ENCODE data around the gene UST. TPM values are rescaled to one million over a fixed set of nuclear protein-coding genes. Genes with fewer than 3 reads are reported as not detected.

The UST gene
- total RNA-seq, 2 experiments from 2014 or later: 1.4 to 4.1 TPM

GRCh38 chr6:148866657-148867268, 119.9 kb downstream of the UST start:
- intact Hi-C loops (cut with micrococcal nuclease; ENCODE audit: unreplicated experiment): no loop called here
- no peak overlapping the region for H3K4me3 ChIP-seq (ENCODE audit: low read depth, low read length, poor library complexity, severe bottlenecking)
- no peak overlapping the region for H3K4me2 ChIP-seq (ENCODE audit: low read length)
- H3K79me2 ChIP-seq (ENCODE audit: insufficient read depth, low read depth, low read length): no peaks in the 10 kb centered on the region
- no peaks in the 10 kb centered on the region for H3K36me3 ChIP-seq (ENCODE audit: insufficient read depth, low read length)
- H4K20me1 ChIP-seq (ENCODE audit: insufficient read depth, low read length): no peaks in the 10 kb centered on the region
- POLR2A ChIA-PET: interaction anchor here (0.7 kb wide), 2 partner anchors 34 to 73 kb away, joined by 3 read pairs; no protein-coding TSS in a partner anchor
- CTCF ChIA-PET (ENCODE audit: unreplicated experiment): no interaction called here
- no peaks in the 10 kb centered on the region for H3K9me3 ChIP-seq (ENCODE audit: low read length)
- TF ChIP-seq EZH2phosphoT487 (IDR thresholded peaks at IDR 0.05; ENCODE audit: borderline replicate concordance, low read depth, low read length) (no peak), CTCF (conservative IDR thresholded peaks at IDR 0.05; ENCODE audit: low read length) (no peak)
- H3K27ac ChIP-seq (ENCODE audit: low read depth, low read length, poor library complexity, severe bottlenecking): no peak overlapping the region
- H3K9me2 ChIP-seq (ENCODE audit: insufficient read depth, low read length): no peaks in the 10 kb centered on the region
- BruUV-seq (replicated peaks): no TSS peak
- DNase-seq (ENCODE audit: low spot score): peak; percentile 4
- peaks cover 5% of the 10 kb centered on the region for H3K4me1 ChIP-seq (ENCODE audit: insufficient read depth, low read length, poor library complexity, severe bottlenecking)
- no peak overlapping the region for H2AFZ ChIP-seq (ENCODE audit: low read length)

GRCh38 chr6:148867862-148868261, 121.0 kb downstream of the UST start:
- Histone ChIP-seq H3K4me2 (ENCODE audit: low read length) (no peak overlapping the region), H3K4me1 (ENCODE audit: insufficient read depth, low read length, poor library complexity, severe bottlenecking) (peaks cover 5% of the 10 kb centered on the region), H2AFZ (ENCODE audit: low read length) (no peak overlapping the region), H3K36me3 (ENCODE audit: insufficient read depth, low read length) (no peaks in the 10 kb centered on the region), H3K27ac (ENCODE audit: low read depth, low read length, poor library complexity, severe bottlenecking) (no peak overlapping the region), H3K79me2 (ENCODE audit: insufficient read depth, low read depth, low read length) (no peaks in the 10 kb centered on the region), H4K20me1 (ENCODE audit: insufficient read depth, low read length) (no peaks in the 10 kb centered on the region), H3K9me3 (ENCODE audit: low read length) (no peaks in the 10 kb centered on the region), H3K9me2 (ENCODE audit: insufficient read depth, low read length) (no peaks in the 10 kb centered on the region), H3K4me3 (ENCODE audit: low read depth, low read length, poor library complexity, severe bottlenecking) (no peak overlapping the region)
- TF ChIP-seq CTCF (conservative IDR thresholded peaks at IDR 0.05; ENCODE audit: low read length) (no peak), EZH2phosphoT487 (IDR thresholded peaks at IDR 0.05; ENCODE audit: borderline replicate concordance, low read depth, low read length) (no peak)
- intact Hi-C loops (cut with micrococcal nuclease; ENCODE audit: unreplicated experiment): no loop called here
- CTCF ChIA-PET (ENCODE audit: unreplicated experiment): no interaction called here
- no TSS peak for BruUV-seq (replicated peaks)
- no peak for DNase-seq (ENCODE audit: low spot score)
- POLR2A ChIA-PET: interaction anchor here (1.0 kb wide), 1 partner anchor 24 kb away, joined by 3 read pairs; no protein-coding TSS in a partner anchor

GRCh38 chr6:148868314-148868713, 121.5 kb downstream of the UST start:
- Histone ChIP-seq H3K27ac (ENCODE audit: low read depth, low read length, poor library complexity, severe bottlenecking) (no peak overlapping the region), H3K4me3 (ENCODE audit: low read depth, low read length, poor library complexity, severe bottlenecking) (no peak overlapping the region), H3K9me3 (ENCODE audit: low read length) (no peaks in the 10 kb centered on the region), H3K79me2 (ENCODE audit: insufficient read depth, low read depth, low read length) (no peaks in the 10 kb centered on the region), H2AFZ (ENCODE audit: low read length) (no peak overlapping the region), H3K4me1 (ENCODE audit: insufficient read depth, low read length, poor library complexity, severe bottlenecking) (peaks cover 5% of the 10 kb centered on the region), H3K36me3 (ENCODE audit: insufficient read depth, low read length) (no peaks in the 10 kb centered on the region), H3K9me2 (ENCODE audit: insufficient read depth, low read length) (no peaks in the 10 kb centered on the region), H3K4me2 (ENCODE audit: low read length) (no peak overlapping the region), H4K20me1 (ENCODE audit: insufficient read depth, low read length) (no peaks in the 10 kb centered on the region)
- BruUV-seq (replicated peaks): no TSS peak
- no peak for DNase-seq (ENCODE audit: low spot score)
- POLR2A ChIA-PET: interaction anchor here (1.0 kb wide), 1 partner anchor 24 kb away, joined by 3 read pairs; no protein-coding TSS in a partner anchor
- intact Hi-C loops (cut with micrococcal nuclease; ENCODE audit: unreplicated experiment): no loop called here
- CTCF ChIA-PET (ENCODE audit: unreplicated experiment): no interaction called here
- no peak for TF ChIP-seq CTCF (conservative IDR thresholded peaks at IDR 0.05; ENCODE audit: low read length)
- no peak for TF ChIP-seq EZH2phosphoT487 (IDR thresholded peaks at IDR 0.05; ENCODE audit: borderline replicate concordance, low read depth, low read length)

Measured in OCI-LY7 (cell line).